HCT116 (cell line): ENCODE results near the gene ATP8A1. TPM values are rescaled to one million over a fixed set of nuclear protein-coding genes. Genes with fewer than 3 reads are reported as not detected.

Experiments used
- ATAC-seq: fragments of 200-7000 bp; cut with Tn5 transposase; 2 replicates; pipeline ENCODE4 v1.9.1; 2020; ENCODE audit warnings: mild to moderate bottlenecking, moderate library complexity
- BruUV-seq: library from RNA; stranded (reverse); fragments of 400-500 nt; replicated peaks from 2 replicates; lab custom pipeline; 2021; lab: Mats Ljungman, UMichigan
- CTCF ChIA-PET: fragments of 300-600 bp; sonication (Branson Sonifier 250); formaldehyde crosslinking; loops from one replicate; lab custom pipeline; 2021; ENCODE audit warnings: antibody characterized with exemption; lab: Charles Lee
- POLR2A ChIA-PET: fragments of 300-600, 350-600 bp; sonication (Branson Sonifier 250); formaldehyde crosslinking; loops from one replicate; lab custom pipeline; 2021; ENCODE audit warnings: antibody characterized with exemption; lab: Charles Lee
- RAD21 ChIA-PET, 2 experiments: fragments of 300-600 bp; sonication (Branson Sonifier 250); formaldehyde crosslinking; loops; one replicate each; lab custom pipeline; 2023; ENCODE audit warnings: low total read pairs in 2 of 2; ENCODE audit not compliant: uncharacterized antibody in 2 of 2, unreplicated experiment in 2 of 2, low non-redundant PET in 1 of 2; lab: Charles Lee
- DNase-seq: peaks from one replicate; pipeline ENCODE4 v3.0.0-alpha.2; 2010; ENCODE audit warnings: low read depth, low spot score
- H2AFZ ChIP-seq: fragments of 200-600 bp; shearing (Covaris generic), sonication (generic); 2 replicates; pipeline ENCODE4 v1.6.1; 2017; ENCODE audit warnings: low read depth, mixed run types, mixed read lengths, antibody characterized with exemption, low read length; ENCODE audit not compliant: poor library complexity, severe bottlenecking
- H3K27ac ChIP-seq: 2 replicates; pipeline ENCODE4 v1.5.1; 2012; ENCODE audit warnings: low read depth, low read length
- H3K27me3 ChIP-seq: fragments of 200-600 bp; sonication (generic); 2 replicates; pipeline ENCODE4 v1.6.1; 2016; ENCODE audit warnings: mixed run types, low read length, mixed read lengths; ENCODE audit not compliant: insufficient read depth
- H3K36me3 ChIP-seq, 2 experiments: fragments of 200-500 bp in 1 of 2; fragments of 200-600 bp in 1 of 2; sonication (Bioruptor generic) in 1 of 2; sonication (generic) in 1 of 2; 2 replicates each; pipeline versions ENCODE4 v1.5.1 to v1.6.1; 2014 to 2016; ENCODE audit warnings: low read length in 2 of 2, inconsistent platforms in 1 of 2, mixed read lengths in 1 of 2, mixed run types in 1 of 2; ENCODE audit not compliant: insufficient read depth in 2 of 2, control insufficient read depth in 1 of 2
- H3K4me1 ChIP-seq, 2 experiments: fragments of 200-600 bp in 1 of 2; sonication (generic) in 1 of 2; 2 replicates each; pipeline versions ENCODE4 v1.5.1 to v1.6.1; 2012 to 2017; ENCODE audit warnings: low read length in 2 of 2, inconsistent platforms in 1 of 2, mild to moderate bottlenecking in 1 of 2, mixed read lengths in 1 of 2, mixed run types in 1 of 2, moderate library complexity in 1 of 2; ENCODE audit not compliant: insufficient read depth in 2 of 2, control insufficient read depth in 1 of 2
- H3K4me2 ChIP-seq: fragments of 200-600 bp; sonication (generic); 2 replicates; pipeline ENCODE4 v1.6.1; 2017; ENCODE audit warnings: mixed run types, low read length, mixed read lengths
- H3K4me3 ChIP-seq, 2 experiments: fragments of 200-600 bp in 1 of 2; sonication (generic) in 1 of 2; replicated peaks in 1 of 2; 2 replicates each; pipeline ENCODE4 v1.5.1; 2011 to 2016; ENCODE audit warnings: low read length in 2 of 2, control low read depth in 1 of 2, low read depth in 1 of 2, mild to moderate bottlenecking in 1 of 2, mixed read lengths in 1 of 2, mixed run types in 1 of 2
- H3K79me2 ChIP-seq: fragments of 200-600 bp; sonication (generic); 2 replicates; pipeline ENCODE4 v1.6.1; 2017; ENCODE audit warnings: mild to moderate bottlenecking, mixed run types, low read length, moderate library complexity, mixed read lengths; ENCODE audit not compliant: insufficient read depth
- H3K9ac ChIP-seq: fragments of 200-600 bp; sonication (generic); 2 replicates; pipeline ENCODE4 v1.6.1; 2016; ENCODE audit warnings: low read length, mixed read lengths
- H3K9me2 ChIP-seq: fragments of 200-600 bp; sonication (generic), shearing (Covaris generic); 2 replicates; pipeline ENCODE4 v1.6.1; 2017; ENCODE audit warnings: mixed run types, mild to moderate bottlenecking, moderate library complexity; ENCODE audit not compliant: insufficient read depth
- H3K9me3 ChIP-seq, 2 experiments: fragments of 200-500 bp in 1 of 2; fragments of 200-600 bp in 1 of 2; sonication (Bioruptor generic) in 1 of 2; sonication (generic) in 1 of 2; 2 replicates each; pipeline ENCODE4 v1.6.1; 2014 to 2017; ENCODE audit warnings: low read length in 2 of 2, mixed read lengths in 2 of 2, inconsistent platforms in 1 of 2, low read depth in 1 of 2, mild to moderate bottlenecking in 1 of 2, mixed run types in 1 of 2, moderate library complexity in 1 of 2; ENCODE audit not compliant: control insufficient read depth in 1 of 2, insufficient read depth in 1 of 2
- H4K20me1 ChIP-seq: fragments of 200-600 bp; sonication (generic), shearing (Covaris generic); 2 replicates; pipeline ENCODE4 v1.6.1; 2017; ENCODE audit warnings: mixed run types, mild to moderate bottlenecking, moderate library complexity; ENCODE audit not compliant: insufficient read depth
- EGR1 ChIP-seq: IDR thresholded peaks from 2 replicates; pipeline ENCODE4 v1.6.1; 2012; ENCODE audit warnings: low read depth
- ELF1 ChIP-seq: IDR thresholded peaks from 2 replicates; pipeline ENCODE4 v1.6.1; 2012; ENCODE audit warnings: low read depth, borderline replicate concordance
- EZH2phosphoT487 ChIP-seq: fragments of 200-600 bp; IDR thresholded peaks from 2 replicates; pipeline ENCODE4 v1.6.1; 2018; ENCODE audit warnings: antibody characterized with exemption, borderline replicate concordance
- JUND ChIP-seq: IDR thresholded peaks from 2 replicates; pipeline ENCODE4 v1.6.1; 2012
- RAD21 ChIP-seq: IDR thresholded peaks from 2 replicates; pipeline ENCODE4 v1.6.1; 2012; ENCODE audit warnings: low read depth, mild to moderate bottlenecking
- SP1 ChIP-seq: IDR thresholded peaks from 2 replicates; pipeline ENCODE4 v1.6.1; 2012; ENCODE audit warnings: low read depth
- TCF7L2 ChIP-seq: IDR thresholded peaks from 2 replicates; pipeline ENCODE4 v1.7.0; 2011; ENCODE audit warnings: borderline replicate concordance, inconsistent platforms; ENCODE audit not compliant: insufficient read depth, insufficient read length; ENCODE audit errors: extremely low read depth
- ZNF274 ChIP-seq: fragments of 200-500 bp; sonication (Bioruptor generic); IDR thresholded peaks from 2 replicates; pipeline ENCODE4 v1.6.1; 2014; ENCODE audit warnings: mild to moderate bottlenecking, low read depth, low read length, inconsistent platforms
- intact Hi-C: fragments of 100-400 bp; cut with micrococcal nuclease; formaldehyde crosslinking; loops from 2 replicates; pipeline ENCODE4 v1.10.0; 2022
- total RNA-seq: library from RNA; stranded (reverse); gene quantifications from one replicate; pipeline ENCODE4 v1.2.1, GENCODE V29; 2021; ENCODE audit not compliant: unreplicated experiment

Gene ATP8A1
- total RNA-seq, 1 experiment from 2014 or later, result 1.9 TPM

DNA sequence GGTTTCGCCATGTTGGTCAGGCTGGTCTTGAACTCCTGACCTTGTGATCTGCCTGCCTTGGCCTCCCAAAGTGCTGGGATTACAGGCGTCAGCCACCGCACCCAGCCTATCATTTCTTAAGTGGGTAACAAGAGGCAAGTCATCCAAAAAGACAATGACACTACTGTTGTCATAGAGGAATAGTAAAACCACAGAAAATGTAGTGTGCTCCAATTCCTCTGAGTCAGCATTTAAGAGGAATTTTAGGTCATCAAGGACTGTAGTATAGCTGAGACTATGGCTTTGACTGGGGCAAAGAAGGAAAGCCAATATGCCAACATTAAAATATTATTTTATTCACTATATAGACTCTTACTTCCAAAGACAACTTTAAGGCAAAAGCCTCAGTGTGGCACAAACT, 48.4 kb downstream of the ATP8A1 start:
- TF ChIP-seq ELF1 (no peak), ZNF274 (no peak), SP1 (no peak), JUND (no peak), EGR1 (no peak), TCF7L2 (no peak)
- intact Hi-C loops, result no loop called here
- peaks cover 8% of the 10 kb centered on the region; the same call in 1 of the 2 replicates for H3K27me3 ChIP-seq
- H4K20me1 ChIP-seq, result no peaks in the 10 kb centered on the region
- no TSS peak for BruUV-seq
- ChIA-PET CTCF (no interaction called here), POLR2A (no interaction called here), RAD21 (no interaction called here)
- DNase-seq, result no peak
- H3K4me1 ChIP-seq, result no peaks in the 10 kb centered on the region
- no peaks in the 10 kb centered on the region for H3K9me2 ChIP-seq
- H3K79me2 ChIP-seq, result no peaks in the 10 kb centered on the region
- no peak overlapping the region for H2AFZ ChIP-seq
- ATAC-seq, result no peak
- no peak overlapping the region for H3K4me2 ChIP-seq
- no peak overlapping the region for H3K9ac ChIP-seq
- no peak overlapping the region for H3K27ac ChIP-seq
- H3K36me3 ChIP-seq, result no peaks in the 10 kb centered on the region
- no peak overlapping the region for H3K4me3 ChIP-seq
- no peaks in the 10 kb centered on the region for H3K9me3 ChIP-seq

DNA sequence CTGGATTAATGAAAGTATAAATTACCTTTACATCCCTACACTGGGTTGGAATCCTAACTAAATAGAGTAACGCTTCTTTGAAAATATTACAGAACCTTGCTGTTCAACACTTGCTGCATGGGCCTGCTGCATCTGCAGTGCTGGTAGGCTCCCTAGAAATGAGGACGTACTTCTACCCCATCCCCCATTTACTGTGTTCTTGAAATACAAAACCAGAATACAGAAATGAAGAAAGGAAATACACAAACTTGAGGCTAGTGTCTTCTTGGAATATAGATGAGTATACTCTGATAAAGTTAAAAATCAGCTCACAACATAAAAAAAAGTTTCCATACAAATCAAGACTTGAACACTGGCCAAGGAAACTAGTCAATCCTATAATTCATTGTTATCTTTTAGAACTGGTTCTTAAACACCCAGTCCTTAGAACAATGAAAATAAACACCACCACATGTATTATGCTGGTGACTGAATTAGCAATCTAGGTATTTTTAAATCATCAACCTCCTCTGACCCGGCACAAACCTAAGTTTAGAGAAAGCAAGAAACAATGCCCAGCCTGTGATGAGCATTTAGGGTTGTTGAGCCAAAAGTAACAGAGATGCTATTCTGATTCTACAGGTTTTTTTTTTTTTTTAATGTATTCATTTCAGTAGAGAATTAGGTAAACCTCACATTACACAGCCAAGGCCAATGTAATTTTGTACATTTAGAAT, 49.7 kb downstream of the ATP8A1 start:
- H3K4me1 ChIP-seq, result no peaks in the 10 kb centered on the region
- no peak overlapping the region for H3K4me2 ChIP-seq
- no peak overlapping the region for H3K9ac ChIP-seq
- no peak overlapping the region for H2AFZ ChIP-seq
- H3K9me3 ChIP-seq, result no peaks in the 10 kb centered on the region
- peaks cover 8% of the 10 kb centered on the region; the same call in 1 of the 2 replicates for H3K27me3 ChIP-seq
- BruUV-seq, result no TSS peak
- no peak overlapping the region for H3K27ac ChIP-seq
- TF ChIP-seq TCF7L2 (no peak), JUND (no peak), EZH2phosphoT487 (no peak), RAD21 (no peak)
- no peak overlapping the region for H3K4me3 ChIP-seq
- no peaks in the 10 kb centered on the region for H3K36me3 ChIP-seq
- ATAC-seq (no peak), DNase-seq (no peak)
- H3K9me2 ChIP-seq, result no peaks in the 10 kb centered on the region
- no peaks in the 10 kb centered on the region for H3K79me2 ChIP-seq
- ChIA-PET CTCF (no interaction called here), RAD21 (no interaction called here), POLR2A (no interaction called here)
- intact Hi-C loops, result no loop called here
- no peaks in the 10 kb centered on the region for H4K20me1 ChIP-seq
